Vagina (tissue), 2 donors: Measurements from ENCODE around the gene ABCC3. TPM values are rescaled to one million over a fixed set of nuclear protein-coding genes. Genes with fewer than 3 reads are reported as not detected.
"Not testable (repeated sequence)": the region's sequence is repeated elsewhere in the genome, so short reads cannot be mapped to it uniquely, and the experiment has no call there.

Experiments used
- DNase-seq, 2 donors: peaks; one replicate each; pipeline ENCODE4 v3.0.0-alpha.2; 2017; ENCODE audit errors: extremely low spot score in 2 of 2
- H3K27ac ChIP-seq: fragments of 200-600 bp; sonication (generic); one replicate; pipeline ENCODE4 v1.5.1; 2019
- H3K27me3 ChIP-seq: fragments of 200-600 bp; sonication (generic); one replicate; pipeline ENCODE4 v1.5.1; 2019
- H3K36me3 ChIP-seq, 2 donors: fragments of 200-600 bp; sonication (generic); one replicate each; pipeline ENCODE4 v1.5.1; 2017 to 2019
- H3K4me1 ChIP-seq: fragments of 200-600 bp; sonication (generic); one replicate; pipeline ENCODE4 v1.5.1; 2019
- H3K4me3 ChIP-seq, 2 donors: fragments of 200-600 bp; sonication (generic); 1 replicate in 1 of 2; 2 replicates in 1 of 2; pipeline ENCODE4 v1.5.1; 2016 to 2019
- H3K9me3 ChIP-seq: fragments of 200-600 bp; sonication (generic); one replicate; pipeline ENCODE4 v1.5.1; 2019
- CTCF ChIP-seq, 3 experiments: fragments of 450-650 bp in 2 of 3; fragments of 200-600 bp in 1 of 3; sonication (generic) in 1 of 3; IDR thresholded peaks; one replicate each; pipeline ENCODE4 v1.5.1; 2017 to 2019; ENCODE audit warnings: antibody characterized with exemption in 3 of 3, mild to moderate bottlenecking in 2 of 3, moderate library complexity in 2 of 3
- POLR2A ChIP-seq, 2 donors: fragments of 450-650 bp; IDR thresholded peaks; one replicate each; pipeline ENCODE4 v1.6.1; 2017; ENCODE audit warnings: antibody characterized with exemption in 2 of 2, mild to moderate bottlenecking in 2 of 2, moderate library complexity in 2 of 2
- POLR2AphosphoS5 ChIP-seq, 2 donors: sonication (generic); formaldehyde crosslinking; IDR thresholded peaks; one replicate each; pipeline ENCODE4 v1.9.0; 2017; ENCODE audit warnings: antibody characterized with exemption in 2 of 2, mild to moderate bottlenecking in 2 of 2, low read depth in 1 of 2; ENCODE audit not compliant: insufficient read depth in 1 of 2
- intact Hi-C: fragments of 100-400 bp; cut with DNase I; formaldehyde crosslinking; loops from one replicate; pipeline ENCODE4 v1.15.1; 2023
- total RNA-seq: library from RNA; depleted of rRNA; stranded (reverse); fragments of >200 nt; gene quantifications from one replicate; pipeline ENCODE4 v1.2.3, GENCODE V29; 2016

ABCC3 gene
- total RNA-seq, 1 donor from 2014 or later = 47.6 TPM

- intact Hi-C loops = no loop called here
- Histone ChIP-seq H3K9me3 (no peaks in the 10 kb centered on the region), H3K36me3 (no peaks in the 10 kb centered on the region), H3K27ac (peak within 1 kb of the TSS; percentile 97), H3K4me3 (peak within 1 kb of the TSS; percentile 79 to 89), H3K4me1 (peaks cover 44% of the 10 kb centered on the region), H3K27me3 (no peaks in the 10 kb centered on the region)
- peak in 1 of 2 donors; percentile 93 for DNase-seq
- TF ChIP-seq POLR2A (IDR thresholded peaks at IDR 0.05) (peak in 1 of 2 donors; percentile 79), CTCF (IDR thresholded peaks at IDR 0.05) (no peak), POLR2AphosphoS5 (IDR thresholded peaks at IDR 0.05; ENCODE audit: insufficient read depth in 1 of 2, low read depth in 1 of 2) (peak; percentile 70 to 96)
Measured at GRCh38 chr17:50719144-50719923, 84.7 kb downstream of the ABCC3 start, which contains the start of gene LUC7L3. Gene LUC7L3, plus strand, starts transcription at chr17:50719603. Its CDS starts 130 bp downstream, at chr17:50719733.

- no peak for TF ChIP-seq POLR2A (IDR thresholded peaks at IDR 0.05)
- TF ChIP-seq POLR2AphosphoS5 (IDR thresholded peaks at IDR 0.05; ENCODE audit: insufficient read depth in 1 of 2, low read depth in 1 of 2) = no peak
- no peak for TF ChIP-seq CTCF (IDR thresholded peaks at IDR 0.05)
- H3K36me3 ChIP-seq = no peaks in the 10 kb centered on the region
- no peak for DNase-seq
- no peaks in the 10 kb centered on the region for H3K27me3 ChIP-seq
- intact Hi-C loops = no loop called here
- peaks cover 52% of the 10 kb centered on the region for H3K4me1 ChIP-seq
- H3K4me3 ChIP-seq = peak overlapping the region; percentile 79 to 89
- H3K27ac ChIP-seq = peak overlapping the region; percentile 97
- no peaks in the 10 kb centered on the region for H3K9me3 ChIP-seq
Measured at GRCh38 chr17:50719924-50720794, 85.5 kb downstream of the ABCC3 start.

- TF ChIP-seq POLR2AphosphoS5 (IDR thresholded peaks at IDR 0.05; ENCODE audit: insufficient read depth in 1 of 2, low read depth in 1 of 2) (peak in 1 of 2 donors; percentile 16), POLR2A (IDR thresholded peaks at IDR 0.05) (no peak)
- peak overlapping the region; percentile 79 to 89 for H3K4me3 ChIP-seq
- DNase-seq = no peak
- no peaks in the 10 kb centered on the region for H3K36me3 ChIP-seq
- peaks cover 63% of the 10 kb centered on the region for H3K4me1 ChIP-seq
- no peaks in the 10 kb centered on the region for H3K9me3 ChIP-seq
- H3K27me3 ChIP-seq = no peaks in the 10 kb centered on the region
- peak overlapping the region; percentile 97 for H3K27ac ChIP-seq
- intact Hi-C loops = no loop called here
Measured at GRCh38 chr17:50721194-50722010, 86.7 kb downstream of the ABCC3 start.

DNA sequence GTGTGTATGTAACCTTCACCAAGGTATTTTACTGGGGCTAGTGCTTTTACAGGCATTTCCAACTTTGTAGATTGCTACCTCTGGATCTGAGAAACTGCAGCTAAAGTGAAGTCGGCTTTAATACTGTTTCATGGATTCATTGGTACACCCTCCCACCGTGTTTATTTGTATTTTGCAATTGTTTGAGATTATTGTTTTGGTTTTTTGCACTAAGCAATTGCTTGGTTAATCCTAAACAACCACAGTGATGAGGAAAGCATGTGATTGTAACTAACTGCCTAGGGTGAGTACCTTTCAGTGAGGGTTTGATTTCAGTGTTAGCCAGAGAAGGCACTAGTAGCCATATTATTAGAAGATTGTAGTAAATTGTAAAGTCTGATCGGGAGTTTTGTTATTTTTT is 88.1 kb downstream of the ABCC3 start:
- intact Hi-C loops = no loop called here
- TF ChIP-seq CTCF (IDR thresholded peaks at IDR 0.05) (no peak), POLR2AphosphoS5 (IDR thresholded peaks at IDR 0.05; ENCODE audit: insufficient read depth in 1 of 2, low read depth in 1 of 2) (no peak), POLR2A (IDR thresholded peaks at IDR 0.05) (no peak)
- Histone ChIP-seq H3K27ac (no peak overlapping the region), H3K4me1 (peaks cover 77% of the 10 kb centered on the region), H3K36me3 (no peaks in the 10 kb centered on the region), H3K4me3 (no peak overlapping the region), H3K9me3 (no peaks in the 10 kb centered on the region), H3K27me3 (no peaks in the 10 kb centered on the region)
- DNase-seq = no peak

DNA sequence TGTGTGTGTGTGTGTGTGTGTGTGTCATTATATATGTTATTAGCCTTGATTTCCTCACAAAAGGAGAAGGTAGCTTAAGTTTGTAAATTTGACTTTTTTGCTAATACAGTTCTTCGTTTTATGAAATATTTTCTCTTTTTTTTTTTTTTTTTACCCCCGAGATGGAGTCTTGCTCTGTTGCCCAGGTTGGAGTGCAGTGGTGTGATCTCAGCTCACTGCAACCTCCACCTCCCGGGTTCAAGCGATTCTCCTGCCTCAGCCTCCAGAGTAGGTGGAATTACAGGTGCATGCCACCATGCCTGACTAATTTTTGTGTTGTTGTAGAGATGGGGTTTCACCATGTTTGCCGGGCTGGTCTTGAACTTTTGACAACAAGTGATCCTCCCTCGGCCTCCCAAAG is 89.9 kb downstream of the ABCC3 start:
- H3K4me3 ChIP-seq, H3K36me3 ChIP-seq, DNase-seq, H3K27ac ChIP-seq, H3K27me3 ChIP-seq, H3K9me3 ChIP-seq, intact Hi-C loops: not testable (repeated sequence)
- H3K4me1 ChIP-seq = peaks cover 91% of the 10 kb centered on the region
